LoVo (cell line): Measurements from ENCODE around the gene PIKFYVE.
"Not testable (repeated sequence)": the region's sequence is repeated elsewhere in the genome, so short reads cannot be mapped to it uniquely, and the experiment has no call there.

Source experiments
- DNase-seq: peaks from one replicate; pipeline ENCODE4 v3.0.0-alpha.2; 2016; ENCODE audit warnings: low spot score

PIKFYVE gene

DNA sequence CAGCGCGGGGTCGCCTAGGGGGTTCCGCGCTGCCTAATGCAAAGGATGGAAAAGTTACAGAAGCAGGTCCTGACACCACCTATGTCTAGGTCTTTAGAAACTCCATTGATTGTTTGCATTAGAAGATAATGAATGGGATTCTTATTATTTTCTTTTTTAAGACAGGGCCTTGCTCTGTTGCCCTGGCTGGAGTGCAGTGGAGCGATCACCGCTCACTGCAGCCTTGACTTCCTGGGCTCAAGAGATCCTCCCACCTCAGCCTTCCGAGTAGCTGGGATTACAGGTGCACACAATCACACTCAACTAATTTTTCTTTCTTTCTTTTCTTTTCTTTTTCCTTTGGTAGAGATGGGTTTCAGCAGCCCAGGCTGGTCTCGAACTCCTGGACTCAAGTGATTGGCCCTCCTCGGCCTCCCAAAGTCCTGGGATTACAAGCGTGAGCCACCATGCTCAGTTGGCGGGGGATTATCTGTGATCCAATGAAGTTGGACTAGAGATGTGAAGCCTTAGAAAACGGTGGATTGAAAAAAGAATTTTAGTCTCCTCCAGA is 10.4 kb upstream of the PIKFYVE start:
- no peak for DNase-seq

- DNase-seq = no peak
These were observed 9.8 kb upstream of the PIKFYVE start for GRCh38 chr2:208256192-208256782.

- not testable (repeated sequence) for DNase-seq
These were observed 8.9 kb upstream of the PIKFYVE start for GRCh38 chr2:208256849-208257813.

GRCh38 chr2:208265371-208265800 is 669 bp upstream of the PIKFYVE start:
- peak; percentile 13 for DNase-seq

GRCh38 chr2:208266553-208266893 is 468 bp downstream of the PIKFYVE start:
- no peak for DNase-seq

DNA sequence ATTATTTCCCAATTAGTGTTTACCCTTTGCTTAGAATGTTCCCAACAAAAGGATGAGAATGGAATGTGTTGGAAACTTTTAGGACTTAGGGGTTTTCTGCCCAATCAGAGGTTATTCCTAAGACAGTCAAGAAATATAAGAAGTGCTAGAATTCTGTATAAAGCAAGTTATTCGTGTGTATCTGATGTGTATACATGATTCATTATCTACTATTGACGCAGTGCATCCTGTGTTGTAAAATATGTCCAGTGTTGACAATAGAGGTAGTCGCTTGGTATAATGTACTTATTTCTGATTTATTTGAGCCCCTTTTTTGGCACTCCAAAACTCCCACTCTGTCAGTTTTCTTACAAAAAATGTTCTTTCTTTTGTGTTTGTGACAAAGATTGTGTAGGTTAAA is 881 bp downstream of the PIKFYVE start:
- DNase-seq = no peak

DNA sequence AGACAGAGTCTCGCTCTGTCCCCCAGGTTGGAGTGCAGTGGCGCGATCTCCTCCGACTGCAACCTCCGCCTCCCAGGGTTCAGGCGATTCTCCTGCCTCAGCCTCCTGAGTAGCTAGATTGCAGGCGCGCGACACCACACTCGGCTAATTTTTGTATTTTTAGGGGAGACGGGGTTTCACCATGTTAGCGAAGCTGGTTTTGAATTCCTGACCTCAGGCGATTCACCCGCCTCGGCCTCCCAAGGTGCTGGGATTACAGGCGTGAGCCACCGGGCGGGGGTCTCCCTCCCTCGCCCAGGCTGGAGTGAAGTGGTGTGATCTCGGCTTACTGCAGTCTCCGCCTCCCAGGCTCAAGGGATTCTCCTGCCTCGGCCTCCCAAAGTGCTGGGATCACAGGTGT is 1.5 kb downstream of the PIKFYVE start:
- not testable (repeated sequence) for DNase-seq

- no peak for DNase-seq
These were observed 2.3 kb downstream of the PIKFYVE start for GRCh38 chr2:208268156-208268952.

DNA sequence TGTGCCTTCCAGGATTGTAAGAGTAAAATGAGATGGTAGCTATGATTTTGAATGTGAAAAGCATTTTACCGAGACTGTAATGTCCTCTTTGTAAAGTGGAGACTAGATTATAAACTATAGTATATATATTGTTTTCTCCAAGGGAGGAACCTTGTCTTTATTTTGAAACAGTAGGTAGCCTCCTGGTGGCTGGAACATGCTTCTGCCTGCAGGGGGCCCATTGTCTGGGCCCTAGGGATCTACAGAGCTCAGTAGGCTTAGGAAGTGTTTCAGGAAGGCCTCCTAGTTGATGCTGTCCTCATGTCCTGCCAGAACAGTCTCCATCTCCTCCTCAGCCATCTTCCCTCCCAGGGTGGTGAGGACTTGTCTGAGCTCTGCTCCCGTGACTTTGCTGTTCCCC is 3.0 kb downstream of the PIKFYVE start:
- DNase-seq = no peak

DNA sequence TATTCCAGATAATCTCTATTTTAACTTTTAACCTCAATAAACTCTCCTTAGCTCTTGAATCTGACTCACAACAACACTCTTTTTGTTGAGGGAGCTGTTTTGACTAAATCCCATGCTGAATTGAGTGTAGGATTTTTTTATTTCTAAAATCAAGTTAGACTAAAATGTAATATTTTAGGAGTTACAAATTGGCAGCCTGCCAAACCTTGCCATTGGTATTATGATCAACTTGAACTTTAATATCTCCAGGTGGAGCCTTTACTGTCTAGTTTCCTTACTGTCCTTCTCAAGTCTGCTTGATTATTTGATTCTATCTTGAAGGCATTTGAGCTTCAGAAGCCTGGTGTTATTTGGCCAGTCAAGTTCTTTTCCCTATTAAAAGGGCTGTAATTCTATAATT is 8.7 kb downstream of the PIKFYVE start:
- no peak for DNase-seq

DNA sequence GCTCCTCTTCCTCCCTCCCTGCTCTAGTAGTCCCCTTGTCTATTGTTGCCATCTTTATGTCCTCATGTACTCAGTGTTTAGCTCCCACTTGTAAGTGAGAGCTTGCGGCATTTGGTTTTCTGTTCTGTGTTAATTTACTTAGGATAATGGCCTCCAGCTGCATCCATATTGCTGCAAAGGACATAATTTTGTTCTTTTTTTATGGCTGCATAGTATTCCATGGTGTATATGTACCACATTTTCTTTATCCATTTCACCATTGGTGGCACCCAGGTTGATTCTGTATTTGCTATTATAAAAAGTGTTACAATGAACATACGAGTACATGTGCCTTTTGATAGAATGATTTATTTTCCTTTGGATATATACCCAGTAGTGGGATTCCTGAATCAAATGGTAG is 12.5 kb downstream of the PIKFYVE start:
- no peak for DNase-seq

DNA sequence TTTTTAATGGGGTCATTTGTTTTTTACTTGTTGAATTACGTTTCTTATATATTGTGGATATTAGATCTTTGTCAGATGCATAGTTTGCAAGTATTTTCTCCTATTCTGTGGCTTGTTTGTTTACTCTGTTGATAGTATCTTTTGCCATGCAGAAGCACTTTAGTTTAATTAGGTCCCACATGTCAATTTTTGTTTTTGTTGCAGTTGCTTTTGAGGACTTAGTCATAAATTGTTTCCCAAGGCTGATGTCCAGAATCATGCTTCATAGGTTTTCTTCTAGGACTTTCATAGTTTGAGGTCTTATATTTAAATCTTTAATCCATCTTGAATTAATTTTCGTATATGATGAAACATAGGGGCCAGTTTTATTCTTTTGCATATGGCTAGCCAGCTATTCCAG is 13.2 kb downstream of the PIKFYVE start:
- DNase-seq = no peak

GRCh38 chr2:208280234-208280633 is 14.2 kb downstream of the PIKFYVE start:
- DNase-seq = no peak

DNA sequence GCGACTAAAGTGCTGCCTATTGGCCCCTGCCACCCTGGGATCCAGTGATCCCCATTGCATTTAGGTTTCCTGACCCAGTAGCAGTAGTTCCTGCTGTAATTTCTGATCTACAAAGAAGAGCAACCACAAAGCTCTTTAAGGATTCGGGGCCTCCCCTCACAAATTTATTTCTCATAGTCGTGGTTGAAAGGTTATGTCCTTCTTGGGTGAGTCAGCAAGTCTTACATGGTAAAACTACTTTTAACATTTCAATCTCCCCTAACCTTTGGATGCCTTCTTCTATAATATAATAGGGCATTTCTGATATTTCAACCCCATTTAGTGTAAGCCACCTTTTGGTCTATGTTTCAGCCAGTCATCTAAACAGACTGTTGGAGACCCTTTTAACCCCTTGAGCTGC is 14.9 kb downstream of the PIKFYVE start:
- no peak for DNase-seq

DNA sequence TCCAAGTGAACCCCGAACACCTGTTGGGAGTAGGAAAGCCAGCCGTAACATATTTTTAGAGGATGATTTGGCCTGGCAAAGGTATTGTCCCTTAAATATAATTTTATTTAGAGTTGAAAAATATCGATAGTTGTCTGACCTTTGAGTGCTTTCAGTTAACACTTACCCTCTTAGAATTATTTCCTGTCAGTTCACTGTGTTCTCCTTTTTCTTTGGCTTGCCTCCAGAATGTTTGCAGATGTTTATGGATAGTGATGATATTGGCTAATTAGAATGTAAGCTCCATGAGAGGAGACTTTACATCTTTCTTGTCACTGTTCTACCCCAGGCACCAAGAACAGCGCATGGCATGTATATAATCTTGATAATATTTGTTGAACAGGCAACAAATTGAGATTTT is 19.8 kb downstream of the PIKFYVE start:
- DNase-seq = no peak

DNA sequence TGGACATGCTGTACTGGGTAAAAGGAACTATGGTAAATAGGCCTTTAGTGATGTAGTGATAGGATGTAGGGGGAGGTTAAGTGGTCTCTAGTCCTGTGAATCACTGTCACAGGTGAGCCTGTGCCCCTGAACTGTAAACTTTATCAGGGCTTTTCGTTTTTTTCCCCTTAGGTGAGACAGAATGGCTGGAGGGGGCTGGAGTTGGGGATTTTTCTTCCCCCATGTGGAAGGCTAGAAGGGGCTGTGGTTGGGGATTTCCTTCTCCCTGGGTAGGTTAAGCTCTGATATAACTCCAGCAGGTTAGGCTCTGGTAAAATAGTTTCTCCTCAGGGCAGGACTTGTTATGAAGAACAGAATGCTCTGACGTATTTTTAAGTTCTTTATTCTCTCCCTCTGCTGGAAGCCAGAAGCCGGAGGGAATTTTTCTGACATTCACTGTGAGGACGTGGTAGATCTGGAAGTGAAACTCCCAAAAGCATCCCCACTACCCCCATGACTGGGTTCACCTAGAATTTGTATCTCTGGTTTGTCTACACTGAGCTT is 28.5 kb downstream of the PIKFYVE start:
- DNase-seq = no peak

GRCh38 chr2:208295834-208296233 is 29.8 kb downstream of the PIKFYVE start:
- no peak for DNase-seq

GRCh38 chr2:208296610-208297009 is 30.6 kb downstream of the PIKFYVE start:
- no peak for DNase-seq

- DNase-seq = no peak
These were observed 31.9 kb downstream of the PIKFYVE start for GRCh38 chr2:208297961-208298360.

GRCh38 chr2:208300847-208301618 is 35.0 kb downstream of the PIKFYVE start:
- no peak for DNase-seq

GRCh38 chr2:208304157-208304556 is 38.1 kb downstream of the PIKFYVE start:
- DNase-seq = no peak
